ENCODE results near the gene ARHGAP4.

ARHGAP4 gene

DNA sequence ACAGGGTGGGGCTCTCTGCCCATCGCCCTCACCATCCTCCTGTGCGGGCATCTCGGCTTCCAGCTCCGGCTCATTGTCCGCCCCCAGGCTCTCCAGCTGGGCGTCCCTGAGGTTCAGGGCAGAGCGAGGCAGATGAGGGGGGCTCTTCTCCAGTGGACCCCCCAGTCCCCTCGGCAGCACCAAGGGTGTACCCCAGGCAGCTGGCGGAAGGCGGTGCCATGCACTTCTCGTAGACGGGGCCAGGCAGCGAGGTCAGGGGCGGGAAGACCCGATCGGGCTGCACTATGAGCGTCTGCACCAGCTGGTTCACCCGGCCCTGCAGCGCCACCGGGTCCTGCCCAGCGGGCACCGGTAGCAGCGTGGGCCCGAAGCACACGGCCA lies 16.1 kb downstream of the ARHGAP4 start:
- Histone ChIP-seq H3K27ac (ENCODE audit: low read depth, low read length) (no peak overlapping the region), H3K36me3 (ENCODE audit: control insufficient read depth, insufficient read depth, low read length) (no peaks in the 10 kb centered on the region), H3K9me3 (ENCODE audit: control insufficient read depth, insufficient read depth, low read length) (peaks cover 25% of the 10 kb centered on the region), H3K9ac (ENCODE audit: low read depth, low read length) (no peak overlapping the region), H3K4me3 (ENCODE audit: low read depth, low read length) (no peak overlapping the region), H3K4me1 (ENCODE audit: control insufficient read depth, insufficient read depth, low read length) (no peaks in the 10 kb centered on the region), H3K27me3 (ENCODE audit: control insufficient read depth, insufficient read depth, low read length) (no peaks in the 10 kb centered on the region)

DNA sequence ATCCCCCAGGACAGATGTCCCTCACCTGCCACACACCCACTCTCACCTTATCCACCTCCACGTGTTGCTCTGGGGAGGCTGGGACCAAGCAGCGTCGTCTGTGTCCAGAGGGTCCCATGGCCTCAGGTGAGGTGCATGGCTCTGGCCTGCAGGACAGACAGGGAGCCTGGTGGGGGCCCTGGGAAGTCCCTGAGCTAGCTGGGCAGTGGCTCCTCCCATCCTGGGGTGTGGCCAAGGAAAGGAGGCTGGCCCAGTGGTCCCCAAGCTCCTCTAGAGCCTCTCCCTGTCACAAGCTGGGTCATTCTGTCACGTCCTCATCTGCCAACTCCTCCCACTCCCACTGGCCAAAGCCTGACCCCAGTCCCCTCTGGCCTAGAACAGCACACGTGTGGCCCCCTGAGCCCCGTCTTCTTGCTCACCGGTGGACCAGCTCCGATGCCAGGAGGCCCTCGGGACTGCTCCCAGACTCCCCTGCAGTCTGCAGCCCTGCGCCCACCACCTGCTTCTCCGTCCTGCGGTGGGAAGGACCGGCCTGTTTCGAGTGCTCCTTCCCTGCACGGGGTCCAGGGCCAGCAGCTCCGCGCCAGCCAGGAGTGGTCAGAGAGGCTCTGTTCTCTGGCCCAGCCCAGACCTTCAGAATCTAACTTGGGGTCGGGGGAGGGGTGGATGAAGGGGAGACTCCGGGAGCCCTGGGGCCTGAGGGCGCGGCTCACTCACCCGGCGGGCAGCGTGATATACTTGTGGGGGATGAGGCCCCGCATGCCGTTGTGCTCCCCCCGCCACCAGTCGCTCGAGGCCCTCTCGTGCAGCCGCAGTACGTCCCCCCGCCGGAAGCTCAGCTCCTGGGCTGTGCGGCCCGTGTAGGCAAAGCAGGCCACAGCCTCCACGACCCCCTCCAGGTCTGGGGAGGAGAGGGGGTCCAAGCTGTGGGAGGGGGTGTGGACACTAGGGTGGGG lies 16.8 kb downstream of the ARHGAP4 start:
- no peaks in the 10 kb centered on the region for H3K36me3 ChIP-seq (ENCODE audit: control insufficient read depth, insufficient read depth, low read length)
- no peaks in the 10 kb centered on the region for H3K4me1 ChIP-seq (ENCODE audit: control insufficient read depth, insufficient read depth, low read length)
- no peak overlapping the region for H3K9ac ChIP-seq (ENCODE audit: low read depth, low read length)
- no peak overlapping the region for H3K4me3 ChIP-seq (ENCODE audit: low read depth, low read length)
- no peak overlapping the region for H3K27ac ChIP-seq (ENCODE audit: low read depth, low read length)
- H3K27me3 ChIP-seq (ENCODE audit: control insufficient read depth, insufficient read depth, low read length): no peaks in the 10 kb centered on the region
- H3K9me3 ChIP-seq (ENCODE audit: control insufficient read depth, insufficient read depth, low read length): peaks cover 25% of the 10 kb centered on the region

DNA sequence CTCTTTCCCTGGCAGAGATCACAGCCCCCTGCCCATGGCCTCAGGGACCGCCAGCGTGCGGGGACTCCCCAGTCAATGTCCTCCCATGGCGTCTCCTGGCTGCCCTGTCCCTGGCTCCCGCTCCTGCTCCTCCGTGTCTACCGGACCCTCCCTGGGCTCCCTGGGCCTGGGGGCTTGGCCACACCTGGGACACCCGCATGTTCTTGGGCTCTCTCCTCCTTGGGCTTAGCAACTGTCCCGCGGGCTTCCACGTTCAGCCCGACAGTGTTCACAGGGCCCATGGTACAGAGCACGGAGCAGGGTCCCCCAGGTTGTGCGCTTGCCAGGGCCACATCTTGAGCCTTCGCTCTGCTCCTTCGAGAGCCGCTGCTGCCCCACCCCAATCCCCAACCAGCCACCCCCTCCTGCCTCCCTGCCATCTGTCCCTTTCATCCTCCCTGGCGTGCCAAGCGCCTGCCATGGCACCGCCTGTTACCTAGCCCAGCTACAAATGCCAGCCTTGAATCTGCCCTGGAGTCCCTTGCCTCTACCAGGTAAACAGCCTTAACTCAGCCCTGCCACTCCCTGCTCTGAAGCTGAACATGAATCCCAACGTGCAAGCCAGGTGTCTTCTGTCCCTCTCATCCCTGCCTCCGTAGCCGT lies 17.7 kb downstream of the ARHGAP4 start:
- Histone ChIP-seq H3K4me1 (ENCODE audit: control insufficient read depth, insufficient read depth, low read length) (no peaks in the 10 kb centered on the region), H3K27ac (ENCODE audit: low read depth, low read length) (no peak overlapping the region), H3K4me3 (ENCODE audit: low read depth, low read length) (no peak overlapping the region), H3K27me3 (ENCODE audit: control insufficient read depth, insufficient read depth, low read length) (no peaks in the 10 kb centered on the region), H3K36me3 (ENCODE audit: control insufficient read depth, insufficient read depth, low read length) (no peaks in the 10 kb centered on the region), H3K9ac (ENCODE audit: low read depth, low read length) (no peak overlapping the region), H3K9me3 (ENCODE audit: control insufficient read depth, insufficient read depth, low read length) (peaks cover 22% of the 10 kb centered on the region; the same call in 1 of the 2 replicates)

DNA sequence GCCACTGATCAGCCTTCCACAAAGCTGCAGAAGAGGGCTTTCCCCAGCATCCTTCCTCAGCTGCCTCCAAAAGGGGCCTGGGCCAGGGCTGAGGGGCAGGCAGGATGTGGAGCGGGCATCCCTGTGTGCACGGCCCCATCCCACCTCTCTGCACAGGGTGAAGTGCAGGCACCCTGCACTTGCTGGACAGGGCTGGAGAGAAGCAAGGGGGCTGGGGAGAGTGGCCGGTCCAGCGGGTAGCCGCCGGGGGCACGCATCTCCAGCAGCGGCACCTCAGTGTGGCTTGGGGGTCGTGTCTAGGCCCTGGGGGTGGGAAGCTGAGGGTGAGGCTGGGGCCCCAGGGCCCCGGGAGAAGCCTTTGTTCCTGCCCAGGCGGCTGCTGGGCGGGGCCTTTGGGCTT lies 18.6 kb downstream of the ARHGAP4 start:
- no peaks in the 10 kb centered on the region for H3K27me3 ChIP-seq (ENCODE audit: control insufficient read depth, insufficient read depth, low read length)
- no peaks in the 10 kb centered on the region for H3K36me3 ChIP-seq (ENCODE audit: control insufficient read depth, insufficient read depth, low read length)
- no peak overlapping the region for H3K9ac ChIP-seq (ENCODE audit: low read depth, low read length)
- H3K9me3 ChIP-seq (ENCODE audit: control insufficient read depth, insufficient read depth, low read length): peaks cover 29% of the 10 kb centered on the region
- no peak overlapping the region for H3K4me3 ChIP-seq (ENCODE audit: low read depth, low read length)
- no peaks in the 10 kb centered on the region for H3K4me1 ChIP-seq (ENCODE audit: control insufficient read depth, insufficient read depth, low read length)
- no peak overlapping the region for H3K27ac ChIP-seq (ENCODE audit: low read depth, low read length)

DNA sequence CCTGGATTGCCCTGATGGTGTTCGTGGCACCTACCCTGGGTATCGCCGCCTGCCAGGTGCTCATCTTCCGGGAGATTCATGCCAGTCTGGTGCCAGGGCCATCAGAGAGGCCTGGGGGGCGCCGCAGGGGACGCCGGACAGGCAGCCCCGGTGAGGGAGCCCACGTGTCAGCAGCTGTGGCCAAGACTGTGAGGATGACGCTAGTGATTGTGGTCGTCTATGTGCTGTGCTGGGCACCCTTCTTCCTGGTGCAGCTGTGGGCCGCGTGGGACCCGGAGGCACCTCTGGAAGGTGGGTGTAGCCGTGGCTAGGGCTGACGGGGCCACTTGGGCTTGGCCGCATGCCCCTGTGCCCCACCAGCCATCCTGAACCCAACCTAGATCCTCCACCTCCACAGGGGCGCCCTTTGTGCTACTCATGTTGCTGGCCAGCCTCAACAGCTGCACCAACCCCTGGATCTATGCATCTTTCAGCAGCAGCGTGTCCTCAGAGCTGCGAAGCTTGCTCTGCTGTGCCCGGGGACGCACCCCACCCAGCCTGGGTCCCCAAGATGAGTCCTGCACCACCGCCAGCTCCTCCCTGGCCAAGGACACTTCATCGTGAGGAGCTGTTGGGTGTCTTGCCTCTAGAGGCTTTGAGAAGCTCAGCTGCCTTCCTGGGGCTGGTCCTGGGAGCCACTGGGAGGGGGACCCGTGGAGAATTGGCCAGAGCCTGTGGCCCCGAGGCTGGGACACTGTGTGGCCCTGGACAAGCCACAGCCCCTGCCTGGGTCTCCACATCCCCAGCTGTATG lies 19.7 kb downstream of the ARHGAP4 start:
- no peaks in the 10 kb centered on the region for H3K36me3 ChIP-seq (ENCODE audit: control insufficient read depth, insufficient read depth, low read length)
- H3K4me1 ChIP-seq (ENCODE audit: control insufficient read depth, insufficient read depth, low read length): no peaks in the 10 kb centered on the region
- peaks cover 29% of the 10 kb centered on the region for H3K9me3 ChIP-seq (ENCODE audit: control insufficient read depth, insufficient read depth, low read length)
- H3K27me3 ChIP-seq (ENCODE audit: control insufficient read depth, insufficient read depth, low read length): no peaks in the 10 kb centered on the region
- H3K27ac ChIP-seq (ENCODE audit: low read depth, low read length): no peak overlapping the region
- no peak overlapping the region for H3K4me3 ChIP-seq (ENCODE audit: low read depth, low read length)
- no peak overlapping the region for H3K9ac ChIP-seq (ENCODE audit: low read depth, low read length)

DNA sequence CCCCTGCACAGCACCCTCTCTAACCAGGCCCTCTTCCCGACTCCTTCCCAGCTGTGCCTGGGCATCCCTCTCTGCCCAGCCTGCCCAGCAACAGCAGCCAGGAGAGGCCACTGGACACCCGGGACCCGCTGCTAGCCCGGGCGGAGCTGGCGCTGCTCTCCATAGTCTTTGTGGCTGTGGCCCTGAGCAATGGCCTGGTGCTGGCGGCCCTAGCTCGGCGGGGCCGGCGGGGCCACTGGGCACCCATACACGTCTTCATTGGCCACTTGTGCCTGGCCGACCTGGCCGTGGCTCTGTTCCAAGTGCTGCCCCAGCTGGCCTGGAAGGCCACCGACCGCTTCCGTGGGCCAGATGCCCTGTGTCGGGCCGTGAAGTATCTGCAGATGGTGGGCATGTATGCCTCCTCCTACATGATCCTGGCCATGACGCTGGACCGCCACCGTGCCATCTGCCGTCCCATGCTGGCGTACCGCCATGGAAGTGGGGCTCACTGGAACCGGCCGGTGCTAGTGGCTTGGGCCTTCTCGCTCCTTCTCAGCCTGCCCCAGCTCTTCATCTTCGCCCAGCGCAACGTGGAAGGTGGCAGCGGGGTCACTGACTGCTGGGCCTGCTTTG lies 20.5 kb downstream of the ARHGAP4 start:
- Histone ChIP-seq H3K36me3 (ENCODE audit: control insufficient read depth, insufficient read depth, low read length) (no peaks in the 10 kb centered on the region), H3K9me3 (ENCODE audit: control insufficient read depth, insufficient read depth, low read length) (peaks cover 26% of the 10 kb centered on the region), H3K4me3 (ENCODE audit: low read depth, low read length) (no peak overlapping the region), H3K4me1 (ENCODE audit: control insufficient read depth, insufficient read depth, low read length) (no peaks in the 10 kb centered on the region), H3K27ac (ENCODE audit: low read depth, low read length) (no peak overlapping the region), H3K9ac (ENCODE audit: low read depth, low read length) (no peak overlapping the region), H3K27me3 (ENCODE audit: control insufficient read depth, insufficient read depth, low read length) (no peaks in the 10 kb centered on the region)

DNA sequence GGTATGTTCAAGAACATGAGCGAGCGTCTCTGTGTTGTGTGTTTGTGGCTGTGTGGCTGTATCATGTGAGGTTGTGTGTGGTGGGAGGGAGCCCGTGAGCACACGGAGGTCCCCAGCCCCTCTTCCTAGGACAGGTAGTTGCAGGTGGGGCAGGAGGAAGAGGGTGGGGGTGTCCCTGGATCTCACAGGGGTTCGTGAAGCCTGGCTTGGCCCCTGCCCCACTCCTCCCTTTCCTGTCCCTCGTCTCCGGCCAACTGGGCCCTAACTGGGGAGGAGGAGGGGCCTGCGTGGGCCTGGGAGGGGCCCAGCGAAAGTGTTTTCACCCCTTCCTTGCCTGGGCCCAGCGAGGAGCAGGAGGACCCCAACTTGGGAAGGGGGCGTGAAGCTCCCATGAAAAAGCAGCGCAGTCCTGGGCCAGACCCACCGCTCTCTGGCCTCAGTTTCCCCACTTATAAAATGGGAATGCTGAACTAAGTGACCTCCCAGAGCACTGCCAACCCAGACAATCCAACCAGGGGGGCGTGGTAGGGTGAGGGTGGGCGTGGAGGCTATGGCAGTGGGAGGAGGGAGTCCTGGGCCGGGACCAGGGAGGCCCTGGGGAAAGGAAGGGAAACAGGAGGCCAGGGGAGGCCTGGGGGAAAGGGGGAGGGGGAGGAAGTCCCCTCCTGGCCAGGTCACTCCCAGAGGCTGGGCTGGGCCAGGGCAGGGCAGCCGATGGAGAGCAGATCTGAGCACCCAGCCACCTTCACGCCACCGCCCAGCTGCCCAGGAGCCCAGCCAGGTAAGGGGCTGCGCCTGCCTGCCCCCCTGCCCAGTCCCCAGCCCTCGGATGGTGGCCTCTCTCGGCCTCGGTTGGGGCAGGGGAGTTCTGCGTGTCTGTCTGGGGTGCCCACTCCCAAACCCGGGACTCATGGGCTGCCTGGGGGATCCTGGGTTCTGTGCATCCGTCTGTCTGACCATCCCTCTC lies 21.8 kb downstream of the ARHGAP4 start, which contains the start of gene AVPR2:
TSS of gene AVPR2 (plus strand) at position 683 of the 967 bp plus-strand sequence. CDS start 473 bp downstream, outside the sequence.
- H3K27ac ChIP-seq (ENCODE audit: low read depth, low read length): no peak within 1 kb of the TSS
- H3K9ac ChIP-seq (ENCODE audit: low read depth, low read length): no peak within 1 kb of the TSS
- no peaks in the 10 kb centered on the region for H3K4me1 ChIP-seq (ENCODE audit: control insufficient read depth, insufficient read depth, low read length)
- no peak within 1 kb of the TSS for H3K4me3 ChIP-seq (ENCODE audit: low read depth, low read length)
- H3K36me3 ChIP-seq (ENCODE audit: control insufficient read depth, insufficient read depth, low read length): no peaks in the 10 kb centered on the region
- no peaks in the 10 kb centered on the region for H3K27me3 ChIP-seq (ENCODE audit: control insufficient read depth, insufficient read depth, low read length)
- peaks cover 26% of the 10 kb centered on the region for H3K9me3 ChIP-seq (ENCODE audit: control insufficient read depth, insufficient read depth, low read length)

DNA sequence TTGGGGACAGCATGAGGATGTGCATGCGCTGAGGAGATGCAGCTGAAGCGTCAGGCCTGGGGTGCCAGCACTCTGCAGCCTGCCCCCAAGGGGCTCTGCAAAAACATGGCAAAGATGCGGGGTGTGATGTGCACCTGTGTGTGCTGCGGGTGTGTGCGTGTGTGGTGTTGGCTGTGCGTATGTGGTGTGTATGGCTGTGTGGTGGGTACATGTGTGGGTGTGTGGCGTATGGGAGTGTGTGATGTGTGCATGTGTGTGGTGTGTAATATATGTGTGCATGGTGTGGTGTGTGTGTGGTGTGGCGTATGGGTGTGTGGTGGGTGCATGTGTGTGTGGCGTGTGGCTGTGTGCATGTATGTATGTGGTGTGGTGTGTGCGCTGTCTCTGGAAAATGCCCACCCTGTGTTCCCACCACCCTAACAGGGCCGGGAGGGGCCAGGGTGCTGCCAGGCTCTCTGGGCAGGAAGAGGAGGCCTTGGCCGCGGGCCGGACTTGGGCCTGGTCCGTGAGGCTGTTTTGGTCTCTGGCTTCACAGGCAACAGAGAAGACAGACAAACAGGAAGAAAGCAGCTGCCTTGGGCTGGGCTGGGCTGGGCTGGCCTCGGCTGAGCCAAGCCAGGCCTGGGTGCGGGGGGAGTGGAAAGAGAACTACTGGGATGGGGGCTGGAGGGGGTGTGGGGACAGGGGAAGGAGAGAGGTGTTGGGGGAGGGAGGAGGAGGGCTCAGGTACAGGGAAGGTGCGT lies 22.7 kb downstream of the ARHGAP4 start:
- Histone ChIP-seq H3K4me1 (ENCODE audit: control insufficient read depth, insufficient read depth, low read length) (no peaks in the 10 kb centered on the region), H3K9me3 (ENCODE audit: control insufficient read depth, insufficient read depth, low read length) (peaks cover 21% of the 10 kb centered on the region), H3K9ac (ENCODE audit: low read depth, low read length) (no peak overlapping the region), H3K36me3 (ENCODE audit: control insufficient read depth, insufficient read depth, low read length) (no peaks in the 10 kb centered on the region), H3K27me3 (ENCODE audit: control insufficient read depth, insufficient read depth, low read length) (no peaks in the 10 kb centered on the region), H3K27ac (ENCODE audit: low read depth, low read length) (no peak overlapping the region), H3K4me3 (ENCODE audit: low read depth, low read length) (no peak overlapping the region)

DNA sequence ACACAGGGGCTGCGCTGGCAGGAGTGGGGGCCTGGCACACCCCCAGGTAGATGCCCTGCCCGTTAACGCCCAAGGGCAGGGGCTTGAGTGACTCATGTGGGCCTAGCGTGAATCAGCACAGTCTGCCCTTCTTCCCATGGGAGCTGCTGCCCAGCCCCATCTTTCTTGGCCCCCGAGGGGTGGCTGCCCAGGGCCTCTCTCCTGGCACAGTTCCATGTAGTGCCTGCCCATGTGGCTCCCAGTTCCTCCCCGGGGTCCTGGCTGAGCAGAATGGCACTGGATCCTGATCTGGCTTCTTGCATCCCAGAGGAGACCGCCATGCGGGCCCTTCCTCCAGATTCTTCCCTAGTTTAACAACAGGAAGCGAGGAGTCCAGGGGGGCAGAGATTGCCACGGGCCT lies 23.7 kb downstream of the ARHGAP4 start:
- no peaks in the 10 kb centered on the region for H3K4me1 ChIP-seq (ENCODE audit: control insufficient read depth, insufficient read depth, low read length)
- H3K9ac ChIP-seq (ENCODE audit: low read depth, low read length): no peak overlapping the region
- no peak overlapping the region for H3K4me3 ChIP-seq (ENCODE audit: low read depth, low read length)
- H3K27me3 ChIP-seq (ENCODE audit: control insufficient read depth, insufficient read depth, low read length): no peaks in the 10 kb centered on the region
- peaks cover 30% of the 10 kb centered on the region for H3K9me3 ChIP-seq (ENCODE audit: control insufficient read depth, insufficient read depth, low read length)
- no peak overlapping the region for H3K27ac ChIP-seq (ENCODE audit: low read depth, low read length)
- no peaks in the 10 kb centered on the region for H3K36me3 ChIP-seq (ENCODE audit: control insufficient read depth, insufficient read depth, low read length)

Data from HUES48 (cell line).